Measurements from ENCODE around the gene FOXK2.

FOXK2 gene

GRCh38 chr17:82609655-82610054, 90.1 kb downstream of the FOXK2 start:
- DNase-seq (ENCODE audit: low spot score), result no peak

GRCh38 chr17:82611140-82612058, 91.9 kb downstream of the FOXK2 start:
- no peak for DNase-seq (ENCODE audit: low spot score)

- DNase-seq (ENCODE audit: low spot score), result no peak
These were observed 94.0 kb downstream of the FOXK2 start for GRCh38 chr17:82613283-82614094.

DNA sequence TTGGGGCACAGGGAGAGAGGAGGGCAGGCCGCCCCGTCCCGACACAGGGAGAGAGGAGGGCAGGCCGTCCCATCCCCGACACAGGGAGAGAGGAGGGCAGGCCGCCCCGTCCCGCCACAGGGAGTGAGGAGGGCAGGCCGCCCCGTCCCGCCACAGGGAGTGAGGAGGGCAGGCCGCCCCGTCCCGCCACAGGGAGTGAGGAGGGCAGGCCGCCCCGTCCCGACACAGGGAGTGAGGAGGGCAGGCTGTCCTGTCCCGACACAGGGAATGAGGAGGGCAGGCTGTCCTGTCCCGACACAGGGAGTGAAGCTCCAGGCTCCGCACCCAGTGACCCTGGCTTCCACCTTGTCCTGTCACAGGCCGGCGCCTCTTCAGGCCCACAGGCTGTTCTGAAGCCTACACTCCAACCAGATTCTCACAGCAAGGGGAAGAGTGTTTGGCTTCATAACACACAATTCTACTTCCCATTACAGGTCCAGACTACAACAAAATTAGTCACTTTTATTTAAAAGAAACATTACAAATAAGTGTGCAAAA, 94.6 kb downstream of the FOXK2 start:
- DNase-seq (ENCODE audit: low spot score), result no peak

- no peak for DNase-seq (ENCODE audit: low spot score)
These were observed 95.8 kb downstream of the FOXK2 start for GRCh38 chr17:82615084-82616020.

DNA sequence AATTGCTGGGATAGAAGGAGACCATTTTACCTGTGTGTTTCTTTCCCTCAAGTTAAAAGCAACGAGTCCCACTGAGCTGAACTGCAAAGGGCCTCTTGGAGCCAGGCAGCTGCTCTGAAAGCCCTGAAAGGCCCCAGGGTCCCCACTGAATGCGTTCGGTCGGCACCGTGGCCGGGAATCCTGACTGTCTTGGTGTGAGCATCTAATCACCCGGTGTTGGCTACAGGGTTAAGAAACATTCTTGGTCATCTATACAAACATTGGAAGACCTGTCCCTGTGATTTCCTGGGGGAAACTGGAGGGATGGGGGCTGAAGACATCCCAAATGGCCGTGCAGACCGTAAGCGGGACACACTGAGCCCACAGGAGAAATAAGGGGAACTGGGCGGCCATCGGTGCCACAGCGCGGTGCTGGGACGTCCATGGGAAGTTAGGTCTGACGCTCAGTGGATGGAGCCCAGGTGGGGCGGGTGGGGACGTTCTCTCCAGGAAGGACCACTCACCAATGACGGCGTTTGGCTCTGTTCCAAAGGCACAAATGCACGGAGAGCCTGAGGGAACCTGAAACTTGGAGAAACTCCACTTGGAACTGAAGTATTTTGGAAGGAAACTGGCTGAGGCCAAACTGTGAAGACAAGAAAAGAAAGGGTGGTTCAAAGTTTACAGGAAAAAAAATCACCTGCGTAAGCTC, 96.6 kb downstream of the FOXK2 start:
- no peak for DNase-seq (ENCODE audit: low spot score)

DNA sequence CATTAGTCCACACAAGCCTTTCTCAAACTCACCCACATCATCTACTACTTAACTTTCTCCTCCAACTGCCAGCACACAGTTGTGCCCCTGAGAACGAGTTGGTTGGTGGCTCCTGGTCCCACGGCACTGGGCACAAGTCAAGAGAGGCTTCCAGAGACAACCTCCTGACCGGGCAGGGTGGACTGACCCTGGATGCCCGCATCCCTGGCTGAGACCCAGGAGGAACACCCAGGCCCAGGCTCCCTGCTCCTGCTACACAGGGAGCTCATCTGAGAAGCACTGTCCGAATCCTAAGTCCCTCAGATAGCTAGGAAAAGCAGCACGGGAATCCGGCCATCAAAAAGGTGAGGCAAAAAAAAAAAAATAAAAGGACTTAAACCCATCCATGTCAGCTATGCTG, 99.7 kb downstream of the FOXK2 start:
- no peak for DNase-seq (ENCODE audit: low spot score)

- no peak for DNase-seq (ENCODE audit: low spot score)
These were observed 100.1 kb downstream of the FOXK2 start for GRCh38 chr17:82619641-82620040.

DNA sequence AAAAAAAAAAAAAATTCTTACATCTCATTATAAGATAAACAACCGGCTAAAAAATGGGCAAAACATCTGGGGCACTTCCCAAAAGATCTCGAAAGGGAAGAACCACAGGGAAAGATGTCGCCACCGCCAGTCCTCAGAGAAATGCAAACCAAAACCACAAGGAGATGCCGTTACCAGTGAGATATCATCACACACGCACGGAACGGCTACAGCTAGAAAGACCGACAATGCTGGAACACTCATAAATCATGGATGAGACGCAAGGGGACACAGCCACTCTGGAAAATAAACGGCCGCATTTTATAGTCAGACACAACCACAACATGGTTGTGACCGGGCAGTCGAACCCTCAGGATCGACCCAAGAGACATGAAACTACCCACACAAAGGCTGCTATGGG, 104.2 kb downstream of the FOXK2 start:
- no peak for DNase-seq (ENCODE audit: low spot score)

GRCh38 chr17:82627405-82627804, 107.9 kb downstream of the FOXK2 start:
- no peak for DNase-seq (ENCODE audit: low spot score)

GRCh38 chr17:82629748-82630147, 110.2 kb downstream of the FOXK2 start:
- no peak for DNase-seq (ENCODE audit: low spot score)

GRCh38 chr17:82630212-82630611, 110.7 kb downstream of the FOXK2 start:
- no peak for DNase-seq (ENCODE audit: low spot score)

- no peak for DNase-seq (ENCODE audit: low spot score)
These were observed 112.0 kb downstream of the FOXK2 start for GRCh38 chr17:82631544-82631943.

DNA sequence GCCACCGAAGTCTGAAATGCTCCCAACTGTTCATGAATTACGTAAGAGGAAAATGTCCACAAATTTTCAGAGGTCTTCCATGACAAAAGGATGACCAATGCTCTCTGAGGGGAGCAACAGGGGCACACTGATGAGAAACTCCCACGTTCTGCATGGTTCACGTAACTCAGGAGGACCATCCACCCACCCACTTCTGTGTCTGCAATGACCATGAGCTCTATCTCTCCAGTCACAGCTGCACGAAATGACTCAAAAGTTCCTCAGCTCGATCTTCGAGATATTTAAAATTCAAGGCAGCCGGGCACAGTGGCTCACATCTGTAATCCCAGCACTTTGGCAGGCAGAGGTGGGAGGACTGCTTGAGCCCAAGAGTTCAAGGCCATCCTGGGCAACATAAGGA, 112.9 kb downstream of the FOXK2 start:
- DNase-seq (ENCODE audit: low spot score), result no peak

DNA sequence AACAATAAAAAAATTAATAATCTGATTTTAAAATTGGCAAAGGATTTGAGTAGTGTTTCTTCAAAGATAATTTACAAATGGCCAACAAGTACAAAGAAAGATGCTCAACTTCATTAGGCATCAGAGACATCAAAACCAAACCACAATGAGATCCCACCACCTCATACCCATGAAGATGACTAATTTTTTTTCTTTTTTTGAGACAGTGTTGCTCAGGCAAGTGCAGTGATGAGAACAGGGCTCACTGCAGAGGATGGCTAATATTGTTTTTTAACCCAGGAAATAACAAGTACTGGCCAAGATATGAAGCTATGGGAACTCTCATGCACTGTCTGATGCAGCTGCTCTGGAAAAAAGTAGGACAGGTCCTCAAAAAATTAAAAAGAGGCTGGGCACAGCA, 113.8 kb downstream of the FOXK2 start:
- DNase-seq (ENCODE audit: low spot score), result no peak

DNA sequence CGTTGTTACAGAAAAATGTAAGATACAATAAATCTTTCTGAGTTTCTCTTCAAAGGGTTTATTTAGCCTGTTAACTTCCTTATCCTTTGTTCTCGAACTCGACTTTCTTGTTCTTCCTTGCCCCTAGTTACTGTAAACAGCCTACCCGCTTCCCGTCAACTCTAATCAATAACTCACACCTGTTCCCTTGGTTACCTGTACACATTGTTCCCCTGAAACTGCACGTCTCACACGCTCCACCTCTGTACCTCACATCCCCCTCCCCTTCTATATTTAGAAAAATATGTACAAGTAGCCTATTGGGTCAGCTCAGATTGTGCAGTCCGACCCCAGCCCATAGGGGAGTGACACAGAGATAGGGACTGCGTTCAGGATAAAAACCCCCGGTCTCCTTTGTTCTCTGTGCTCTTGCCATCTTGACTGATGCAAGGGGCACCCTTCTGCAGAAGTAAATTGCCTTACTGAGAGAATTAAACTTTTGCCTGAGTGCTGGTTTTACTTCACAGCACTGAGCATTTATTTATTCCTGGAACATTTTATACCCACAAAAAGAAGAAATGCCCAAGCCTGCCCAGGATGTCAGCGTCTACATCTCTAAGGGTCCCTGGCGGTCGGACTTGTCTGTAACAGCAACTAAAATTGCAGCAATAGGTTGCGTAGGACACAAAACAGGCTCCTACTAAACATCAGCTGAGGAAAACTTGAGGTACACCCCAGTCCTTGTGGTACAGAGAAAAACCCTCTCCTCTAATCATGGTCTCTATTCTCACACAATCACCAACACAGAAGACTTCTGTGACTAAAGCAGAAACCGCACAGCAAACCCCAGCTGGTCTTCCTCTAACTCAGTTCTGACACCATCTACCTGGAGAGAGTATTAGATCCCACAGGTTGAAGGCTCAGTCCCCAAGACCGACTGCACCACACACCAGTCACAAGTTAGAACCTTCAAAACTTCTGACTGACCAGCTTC, 117.4 kb downstream of the FOXK2 start:
- DNase-seq (ENCODE audit: low spot score), result no peak

GRCh38 chr17:82638183-82638773, 118.7 kb downstream of the FOXK2 start:
- no peak for DNase-seq (ENCODE audit: low spot score)

DNA sequence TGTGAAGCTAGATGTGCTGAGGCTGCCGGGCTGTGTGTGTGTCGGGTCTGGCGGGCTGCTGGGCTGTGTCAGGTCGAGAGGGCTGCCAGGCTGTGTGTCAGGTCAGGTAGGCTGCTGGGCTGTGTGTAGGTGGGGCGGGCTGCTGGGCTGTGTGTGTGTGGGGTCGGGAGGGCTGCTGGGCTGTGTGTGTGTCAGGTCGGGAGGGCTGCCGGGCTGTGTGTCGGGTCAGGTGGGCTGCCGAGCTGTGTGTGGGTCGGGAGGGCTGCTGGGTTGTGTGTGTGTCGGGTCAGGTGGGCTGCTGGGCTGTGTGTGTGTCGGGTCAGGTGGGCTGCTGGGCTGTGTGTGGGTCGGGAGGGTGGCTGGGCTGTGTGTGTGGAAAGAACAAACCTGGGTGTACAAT, 120.1 kb downstream of the FOXK2 start:
- DNase-seq (ENCODE audit: low spot score), result no peak

GRCh38 chr17:82640036-82640435, 120.5 kb downstream of the FOXK2 start:
- DNase-seq (ENCODE audit: low spot score), result no peak

GRCh38 chr17:82642022-82642421, 122.5 kb downstream of the FOXK2 start:
- no peak for DNase-seq (ENCODE audit: low spot score)
